GM12878 (cell line): ENCODE measurements around the gene FMN2. TPM values are rescaled to one million over a fixed set of nuclear protein-coding genes. Genes with fewer than 3 reads are reported as not detected.

Experiments used
- ATAC-seq: fragments of 200-7000 bp; cut with Tn5 transposase; 3 replicates; pipeline ENCODE4 v1.9.1; 2020; ENCODE audit warnings: mild to moderate bottlenecking, moderate library complexity
- BruUV-seq: library from RNA; stranded (reverse); fragments of 400-500 nt; replicated peaks from 2 replicates; lab custom pipeline; 2021; lab: Mats Ljungman, UMichigan
- CTCF ChIA-PET: fragments of 300-600 bp; sonication (Branson Sonifier 250); formaldehyde crosslinking; extraction: SDS; loops from one replicate; lab custom pipeline; 2021; ENCODE audit warnings: inconsistent platforms; lab: Yijun Ruan, JAX
- POLR2A ChIA-PET: fragments of 350-600 bp; formaldehyde crosslinking; extraction: SDS; loops from one replicate; lab custom pipeline; 2021; ENCODE audit warnings: inconsistent platforms; lab: Charles Lee
- RAD21 ChIA-PET: fragments of 300-600 bp; sonication (Branson Sonifier 250); formaldehyde crosslinking; loops from one replicate; lab custom pipeline; 2023; ENCODE audit warnings: antibody characterized with exemption; ENCODE audit not compliant: unreplicated experiment; lab: Charles Lee
- SMC1A ChIA-PET: fragments of 300-600 bp; sonication (Branson Sonifier 250); formaldehyde crosslinking; loops from one replicate; lab custom pipeline; 2023; ENCODE audit not compliant: unreplicated experiment, uncharacterized antibody; lab: Charles Lee
- DNase-seq: peaks from one replicate; pipeline ENCODE4 v3.0.0-alpha.2; 2011; ENCODE audit warnings: low read depth, low spot score
- FAIRE-seq: peaks from 3 replicates; lab custom pipeline; 2011; peaks lifted over from hg19 to GRCh38; lab: Jason Lieb, UNC
- H2AFZ ChIP-seq: 2 replicates; pipeline ENCODE4 v1.6.0; 2011; ENCODE audit warnings: low read depth, low read length, control low read depth; ENCODE audit not compliant: control insufficient read depth
- H3K27ac ChIP-seq: 2 replicates; pipeline ENCODE4 v1.5.1; 2011; ENCODE audit warnings: control low read depth; ENCODE audit not compliant: control insufficient read depth, insufficient read depth
- H3K27me3 ChIP-seq, 2 experiments: replicated peaks in 1 of 2; 2 replicates each; pipeline versions ENCODE4 v1.6.0 to v1.6.1; 2011; ENCODE audit warnings: low read length in 1 of 2; ENCODE audit not compliant: control insufficient read depth in 2 of 2, insufficient read depth in 2 of 2
- H3K36me3 ChIP-seq, 2 experiments: 2 replicates each; pipeline ENCODE4 v1.5.1; 2011; ENCODE audit warnings: low read length in 1 of 2; ENCODE audit not compliant: control insufficient read depth in 2 of 2, insufficient read depth in 2 of 2
- H3K4me1 ChIP-seq: 2 replicates; pipeline ENCODE4 v1.6.1; 2011; ENCODE audit warnings: mild to moderate bottlenecking, low read length, moderate library complexity, mixed read lengths; ENCODE audit not compliant: control insufficient read depth, insufficient read depth
- H3K4me2 ChIP-seq: 2 replicates; pipeline ENCODE4 v1.6.0; 2011; ENCODE audit warnings: control low read depth; ENCODE audit not compliant: control insufficient read depth, insufficient read depth
- H3K4me3 ChIP-seq: fragments of 200-600 bp; sonication (generic); 2 replicates; pipeline ENCODE4 v1.5.1; 2016
- H3K79me2 ChIP-seq: 2 replicates; pipeline ENCODE4 v1.6.0; 2011; ENCODE audit warnings: low read length; ENCODE audit not compliant: control insufficient read depth, insufficient read depth
- H3K9ac ChIP-seq: 2 replicates; pipeline ENCODE4 v1.8.0; 2011; ENCODE audit warnings: low read length, control low read depth, mixed read lengths; ENCODE audit not compliant: control insufficient read depth, insufficient read depth
- H3K9me3 ChIP-seq: replicated peaks from 3 replicates; pipeline ENCODE4 v1.5.1; 2011; ENCODE audit warnings: mild to moderate bottlenecking, low read length; ENCODE audit not compliant: control insufficient read depth, insufficient read depth
- H4K20me1 ChIP-seq: 2 replicates; pipeline ENCODE4 v1.6.0; 2011; ENCODE audit not compliant: control insufficient read depth, insufficient read depth
- ASH2L ChIP-seq: fragments of 300-600, 200-600 bp; sonication (generic); IDR thresholded peaks from 2 replicates; pipeline ENCODE4 v1.6.1; 2017; ENCODE audit warnings: low read depth, mild to moderate bottlenecking, borderline replicate concordance
- BACH1 ChIP-seq: fragments of 450-650 bp; IDR thresholded peaks from 2 replicates; pipeline ENCODE4 v1.6.1; 2017; ENCODE audit warnings: mild to moderate bottlenecking, borderline replicate concordance
- IKZF2 ChIP-seq, 2 experiments: fragments of 450-650 bp; IDR thresholded peaks; 2 replicates each; pipeline ENCODE4 v1.6.1; 2017; ENCODE audit warnings: mild to moderate bottlenecking in 2 of 2, moderate library complexity in 2 of 2
- IRF4 ChIP-seq: IDR thresholded peaks from 2 replicates; pipeline ENCODE4 v1.6.1; 2011; ENCODE audit warnings: low read depth, low read length
- JUND ChIP-seq: IDR thresholded peaks from 2 replicates; pipeline ENCODE4 v1.6.1; 2012; ENCODE audit warnings: low read depth, mild to moderate bottlenecking, low read length, improper control_type of control experiment, moderate library complexity
- KAT2A ChIP-seq: conservative IDR thresholded peaks from 2 replicates; pipeline ENCODE4 v1.6.1; 2011; ENCODE audit warnings: low read depth, low read length; ENCODE audit not compliant: control insufficient read depth
- MTA2 ChIP-seq: fragments of 450-650 bp; IDR thresholded peaks from 2 replicates; pipeline ENCODE4 v1.6.1; 2016; ENCODE audit warnings: low read depth, mild to moderate bottlenecking, moderate library complexity
- PAX5 ChIP-seq: IDR thresholded peaks from 2 replicates; pipeline ENCODE4 v1.6.1; 2011; ENCODE audit warnings: low read depth, low read length, borderline replicate concordance
- SP1 ChIP-seq: IDR thresholded peaks from one replicate; pipeline ENCODE4 v1.6.1; 2011; ENCODE audit warnings: low read depth, low read length
- SRF ChIP-seq, 2 experiments: IDR thresholded peaks; 2 replicates each; pipeline ENCODE4 v1.6.1; 2011; ENCODE audit warnings: low read depth in 2 of 2, low read length in 2 of 2, mild to moderate bottlenecking in 1 of 2, moderate library complexity in 1 of 2
- STAT1 ChIP-seq: fragments of 450-650 bp; conservative IDR thresholded peaks from 2 replicates; pipeline ENCODE4 v1.6.1; 2014; ENCODE audit warnings: antibody characterized with exemption, mild to moderate bottlenecking
- TCF3 ChIP-seq: IDR thresholded peaks from 2 replicates; pipeline ENCODE4 v1.6.1; 2012; ENCODE audit warnings: low read depth, mild to moderate bottlenecking, low read length, borderline replicate concordance; ENCODE audit not compliant: insufficient read depth
- YY1 ChIP-seq: IDR thresholded peaks from 2 replicates; pipeline ENCODE4 v1.6.1; 2011; ENCODE audit warnings: low read depth, mild to moderate bottlenecking, low read length
- ZNF24 ChIP-seq: fragments of 450-650 bp; IDR thresholded peaks from 2 replicates; pipeline ENCODE4 v1.6.1; 2017; ENCODE audit warnings: antibody characterized with exemption, mild to moderate bottlenecking
- ZNF622 ChIP-seq: fragments of 450-650 bp; IDR thresholded peaks from 2 replicates; pipeline ENCODE4 v1.6.1; 2017; ENCODE audit warnings: mild to moderate bottlenecking, inconsistent platforms
- WGBS: methylation state at CpG from one replicate; pipeline ENCODE4 v1.1.6; 2016; ENCODE audit warnings: low lambda C conversion rate; ENCODE audit not compliant: insufficient replicate concordance, insufficient coverage; ENCODE audit errors: missing lambda C conversion rate; 5-methylcytosine and 5-hydroxymethylcytosine counted together
- in situ Hi-C: fragments of 300-500 bp; cut with MboI; formaldehyde crosslinking; loops from 9 replicates; pipeline ENCODE4 v1.14.3; 2018; ENCODE audit warnings: mixed read lengths
- intact Hi-C: fragments of 100-400 bp; cut with micrococcal nuclease; formaldehyde crosslinking; loops from one replicate; pipeline ENCODE4 v1.14.2; 2022; ENCODE audit not compliant: unreplicated experiment
- polyA plus RNA-seq, 11 experiments: library from polyadenylated mRNA; depleted of rRNA in 4 of 11; unstranded in 6 of 11; stranded (reverse) in 5 of 11; fragments of >200 nt; fragmentation: Nextera tagmentation in 4 of 11; fragmentation: Illumina TruSeq in 1 of 11; extraction: Ambion mirVana in 4 of 11; extraction: Trizol in 1 of 11; gene quantifications; 1 replicate in 1 of 11; 2 replicates in 10 of 11; pipeline versions ENCODE4 v1.2.1 to v1.2.3, GENCODE V29; 2011 to 2016; ENCODE audit warnings: inconsistent platforms in 2 of 11, missing spikeins in 2 of 11, low read depth in 1 of 11
- total RNA-seq, 4 experiments: library from RNA; depleted of rRNA in 3 of 4; stranded (reverse); fragments of >200 nt in 3 of 4; fragmentation: Illumina TruSeq in 1 of 4; extraction: Trizol in 1 of 4; gene quantifications; 2 replicates each; pipeline versions ENCODE4 v1.2.1 to v1.2.3, GENCODE V29; 2013 to 2021
- TF ChIP-seq, protein P1 (sequence below): IDR thresholded peaks from 2 replicates; pipeline ENCODE4 v1.6.1; 2011; ENCODE audit warnings: mild to moderate bottlenecking, low read depth, low read length, moderate library complexity; ENCODE audit not compliant: insufficient replicate concordance
- TF ChIP-seq, protein P2 (sequence below): fragments of 450-650 bp; IDR thresholded peaks from 2 replicates; pipeline ENCODE4 v1.6.1; 2016; ENCODE audit warnings: mild to moderate bottlenecking

FMN2 gene
- total and polyA plus RNA-seq, 10 of the 15 experiments (the other 5 are each of a cell fraction or from before 2014, with no cell fraction given), result 0.60 TPM; not detected in 9

- H3K4me1 ChIP-seq, result no peaks in the 10 kb centered on the region
- H3K27me3 ChIP-seq, result no peaks in the 10 kb centered on the region
- ATAC-seq (no peak), FAIRE-seq (no peak), DNase-seq (no peak)
- WGBS, result 8% methylated on average over 2 of the region's 2 CpGs
- ChIA-PET SMC1A (interaction anchor here (1.0 kb wide), 1 partner anchor 9 kb away, joined by 3 read pairs; no protein-coding TSS in a partner anchor), RAD21 (no interaction called here), CTCF (no interaction called here), POLR2A (no interaction called here)
- no TSS peak for BruUV-seq
- in situ Hi-C loops (no loop called here), intact Hi-C loops (no loop called here)
- H3K9me3 ChIP-seq, result no peaks in the 10 kb centered on the region
- no peak overlapping the region for H3K9ac ChIP-seq
- H3K79me2 ChIP-seq, result no peaks in the 10 kb centered on the region
- H2AFZ ChIP-seq, result no peak overlapping the region
- H3K4me2 ChIP-seq, result no peak overlapping the region
- H4K20me1 ChIP-seq, result no peaks in the 10 kb centered on the region
- no peak for TF ChIP-seq BACH1
- no peak for TF ChIP-seq IRF4
- TF ChIP-seq STAT1, result no peak
- no peak for TF ChIP-seq SRF (IDR thresholded peaks at IDR 0.05; ENCODE audit: low read depth in 2 of 2, low read length in 2 of 2)
- no peak for TF ChIP-seq YY1
- no peak for TF ChIP-seq PAX5
- TF ChIP-seq ASH2L, result no peak
- no peak for TF ChIP-seq IKZF2 (IDR thresholded peaks at IDR 0.05)
- TF ChIP-seq, protein P1, sequence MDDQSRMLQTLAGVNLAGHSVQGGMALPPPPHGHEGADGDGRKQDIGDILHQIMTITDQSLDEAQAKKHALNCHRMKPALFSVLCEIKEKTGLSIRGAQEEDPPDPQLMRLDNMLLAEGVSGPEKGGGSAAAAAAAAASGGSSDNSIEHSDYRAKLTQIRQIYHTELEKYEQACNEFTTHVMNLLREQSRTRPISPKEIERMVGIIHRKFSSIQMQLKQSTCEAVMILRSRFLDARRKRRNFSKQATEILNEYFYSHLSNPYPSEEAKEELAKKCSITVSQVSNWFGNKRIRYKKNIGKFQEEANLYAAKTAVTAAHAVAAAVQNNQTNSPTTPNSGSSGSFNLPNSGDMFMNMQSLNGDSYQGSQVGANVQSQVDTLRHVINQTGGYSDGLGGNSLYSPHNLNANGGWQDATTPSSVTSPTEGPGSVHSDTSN, result no peak
- TF ChIP-seq SP1, result no peak
- TF ChIP-seq, protein P2, sequence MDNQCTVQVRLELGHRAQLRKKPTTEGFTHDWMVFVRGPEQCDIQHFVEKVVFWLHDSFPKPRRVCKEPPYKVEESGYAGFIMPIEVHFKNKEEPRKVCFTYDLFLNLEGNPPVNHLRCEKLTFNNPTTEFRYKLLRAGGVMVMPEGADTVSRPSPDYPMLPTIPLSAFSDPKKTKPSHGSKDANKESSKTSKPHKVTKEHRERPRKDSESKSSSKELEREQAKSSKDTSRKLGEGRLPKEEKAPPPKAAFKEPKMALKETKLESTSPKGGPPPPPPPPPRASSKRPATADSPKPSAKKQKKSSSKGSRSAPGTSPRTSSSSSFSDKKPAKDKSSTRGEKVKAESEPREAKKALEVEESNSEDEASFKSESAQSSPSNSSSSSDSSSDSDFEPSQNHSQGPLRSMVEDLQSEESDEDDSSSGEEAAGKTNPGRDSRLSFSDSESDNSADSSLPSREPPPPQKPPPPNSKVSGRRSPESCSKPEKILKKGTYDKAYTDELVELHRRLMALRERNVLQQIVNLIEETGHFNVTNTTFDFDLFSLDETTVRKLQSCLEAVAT, result no peak
- TF ChIP-seq KAT2A, result no peak
- no peak for TF ChIP-seq MTA2
- no peak for TF ChIP-seq JUND
- TF ChIP-seq ZNF622, result no peak
- no peak for TF ChIP-seq ZNF24
- no peak for TF ChIP-seq TCF3
- H3K36me3 ChIP-seq, result no peaks in the 10 kb centered on the region
- no peak overlapping the region for H3K4me3 ChIP-seq
- H3K27ac ChIP-seq, result no peak overlapping the region
Measured at GRCh38 chr1:240234485-240235210, 143.0 kb downstream of the FMN2 start.
